ENCODE measurements around the gene FMO4. TPM values are rescaled to one million over a fixed set of nuclear protein-coding genes. Genes with fewer than 3 reads are reported as not detected.

The FMO4 gene
- total and polyA plus RNA-seq, 10 of the 15 experiments (the other 5 are each of a cell fraction or from before 2014, with no cell fraction given), result 0.26 to 3.0 (median 1.1) TPM

GRCh38 chr1:171290621-171291020 is 23.4 kb upstream of the FMO4 start:
- RAD21 ChIA-PET (ENCODE audit: unreplicated experiment), result no interaction called here

More at GRCh38 chr1:171290621-171291020, 23.4 kb upstream of the FMO4 start:
- no peak for FAIRE-seq
- Histone ChIP-seq H3K27ac (ENCODE audit: control insufficient read depth, insufficient read depth) (no peak overlapping the region), H3K27me3 (replicated peaks in 1 of 2; ENCODE audit: control insufficient read depth in 2 of 2, insufficient read depth in 2 of 2, low read length in 1 of 2) (no peaks in the 10 kb centered on the region; a peak in 1 of 4 replicates), H3K9ac (ENCODE audit: control insufficient read depth, insufficient read depth, low read length) (no peak overlapping the region), H3K4me2 (ENCODE audit: control insufficient read depth, insufficient read depth) (no peak overlapping the region), H2AFZ (ENCODE audit: control insufficient read depth, low read depth, low read length) (no peak overlapping the region), H3K36me3 (ENCODE audit: control insufficient read depth in 2 of 2, insufficient read depth in 2 of 2, low read length in 1 of 2) (no peaks in the 10 kb centered on the region), H3K4me1 (ENCODE audit: control insufficient read depth, insufficient read depth, low read length) (no peaks in the 10 kb centered on the region), H3K79me2 (ENCODE audit: control insufficient read depth, insufficient read depth, low read length) (no peaks in the 10 kb centered on the region), H4K20me1 (ENCODE audit: control insufficient read depth, insufficient read depth) (no peaks in the 10 kb centered on the region), H3K4me3 (no peak overlapping the region), H3K9me3 (replicated peaks; ENCODE audit: control insufficient read depth, insufficient read depth, low read length) (no peaks in the 10 kb centered on the region)
- intact Hi-C loops (cut with micrococcal nuclease; ENCODE audit: unreplicated experiment), result no loop called here
- in situ Hi-C loops (cut with MboI), result no loop called here
- ATAC-seq, result no peak
- WGBS (ENCODE audit: insufficient coverage, insufficient replicate concordance, low lambda C conversion rate, missing lambda C conversion rate), result 29% methylated on average over 2 of the region's 2 CpGs
- no peak for DNase-seq (ENCODE audit: low read depth, low spot score)
- CTCF ChIA-PET, result interaction anchor here (0.7 kb wide), 1 partner anchor 23 kb away, joined by 4 read pairs; the partner anchor contains the start of gene FMO4
- no peak for TF ChIP-seq SREBF1 (IDR thresholded peaks at IDR 0.05; ENCODE audit: low read length)
- no peak for TF ChIP-seq MTA2 (IDR thresholded peaks at IDR 0.05; ENCODE audit: low read depth)
- TF ChIP-seq EZH2 (IDR thresholded peaks at IDR 0.05; ENCODE audit: borderline replicate concordance, control insufficient read depth, low read depth, low read length), result no peak
- TF ChIP-seq CHD2 (IDR thresholded peaks at IDR 0.05; ENCODE audit: borderline replicate concordance, low read depth, low read length), result no peak
- no peak for TF ChIP-seq TARDBP (IDR thresholded peaks at IDR 0.05; ENCODE audit: borderline replicate concordance)
- TF ChIP-seq, protein P1, sequence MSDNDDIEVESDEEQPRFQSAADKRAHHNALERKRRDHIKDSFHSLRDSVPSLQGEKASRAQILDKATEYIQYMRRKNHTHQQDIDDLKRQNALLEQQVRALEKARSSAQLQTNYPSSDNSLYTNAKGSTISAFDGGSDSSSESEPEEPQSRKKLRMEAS (IDR thresholded peaks at IDR 0.05; ENCODE audit: low read depth, low read length), result no peak
- no peak for TF ChIP-seq RELA (IDR thresholded peaks at IDR 0.05; ENCODE audit: borderline replicate concordance, partially characterized antibody)
- TF ChIP-seq, protein P2, sequence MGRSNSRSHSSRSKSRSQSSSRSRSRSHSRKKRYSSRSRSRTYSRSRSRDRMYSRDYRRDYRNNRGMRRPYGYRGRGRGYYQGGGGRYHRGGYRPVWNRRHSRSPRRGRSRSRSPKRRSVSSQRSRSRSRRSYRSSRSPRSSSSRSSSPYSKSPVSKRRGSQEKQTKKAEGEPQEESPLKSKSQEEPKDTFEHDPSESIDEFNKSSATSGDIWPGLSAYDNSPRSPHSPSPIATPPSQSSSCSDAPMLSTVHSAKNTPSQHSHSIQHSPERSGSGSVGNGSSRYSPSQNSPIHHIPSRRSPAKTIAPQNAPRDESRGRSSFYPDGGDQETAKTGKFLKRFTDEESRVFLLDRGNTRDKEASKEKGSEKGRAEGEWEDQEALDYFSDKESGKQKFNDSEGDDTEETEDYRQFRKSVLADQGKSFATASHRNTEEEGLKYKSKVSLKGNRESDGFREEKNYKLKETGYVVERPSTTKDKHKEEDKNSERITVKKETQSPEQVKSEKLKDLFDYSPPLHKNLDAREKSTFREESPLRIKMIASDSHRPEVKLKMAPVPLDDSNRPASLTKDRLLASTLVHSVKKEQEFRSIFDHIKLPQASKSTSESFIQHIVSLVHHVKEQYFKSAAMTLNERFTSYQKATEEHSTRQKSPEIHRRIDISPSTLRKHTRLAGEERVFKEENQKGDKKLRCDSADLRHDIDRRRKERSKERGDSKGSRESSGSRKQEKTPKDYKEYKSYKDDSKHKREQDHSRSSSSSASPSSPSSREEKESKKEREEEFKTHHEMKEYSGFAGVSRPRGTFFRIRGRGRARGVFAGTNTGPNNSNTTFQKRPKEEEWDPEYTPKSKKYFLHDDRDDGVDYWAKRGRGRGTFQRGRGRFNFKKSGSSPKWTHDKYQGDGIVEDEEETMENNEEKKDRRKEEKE (IDR thresholded peaks at IDR 0.05), result no peak
- no peak for TF ChIP-seq EED (IDR thresholded peaks at IDR 0.05; ENCODE audit: low read depth)
- no peak for TF ChIP-seq SMC3 (IDR thresholded peaks at IDR 0.05; ENCODE audit: borderline replicate concordance, low read length)
- TF ChIP-seq NR2F1 (conservative IDR thresholded peaks at IDR 0.05), result no peak
- POLR2A ChIA-PET, result no interaction called here
- BruUV-seq (replicated peaks), result no TSS peak
- SMC1A ChIA-PET (ENCODE audit: uncharacterized antibody, unreplicated experiment), result no interaction called here
